ENCODE measurements around the gene SLC39A6.
"Not testable (repeated sequence)": the region's sequence is repeated elsewhere in the genome, so short reads cannot be mapped to it uniquely, and the experiment has no call there.

SLC39A6 gene

DNA sequence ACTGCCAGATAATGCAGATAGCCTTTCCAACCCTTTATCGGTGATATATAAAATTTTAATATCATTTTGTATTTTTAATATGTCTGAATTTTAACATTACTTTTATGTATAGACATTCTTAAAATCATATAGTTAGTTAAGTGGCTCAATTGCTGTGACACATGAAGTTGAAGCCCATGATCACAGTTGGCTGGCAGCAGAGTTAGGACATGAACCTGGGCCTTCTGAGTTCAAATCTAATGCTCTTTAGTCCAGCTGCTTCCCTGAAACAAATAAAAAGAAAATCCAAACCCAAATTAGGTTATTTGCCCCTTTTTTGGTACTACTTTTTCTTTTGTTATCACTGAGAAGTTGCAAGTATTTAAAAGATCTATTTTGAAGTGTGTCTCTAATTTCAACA lies 6.1 kb upstream of the SLC39A6 start:
- no peak for DNase-seq

DNA sequence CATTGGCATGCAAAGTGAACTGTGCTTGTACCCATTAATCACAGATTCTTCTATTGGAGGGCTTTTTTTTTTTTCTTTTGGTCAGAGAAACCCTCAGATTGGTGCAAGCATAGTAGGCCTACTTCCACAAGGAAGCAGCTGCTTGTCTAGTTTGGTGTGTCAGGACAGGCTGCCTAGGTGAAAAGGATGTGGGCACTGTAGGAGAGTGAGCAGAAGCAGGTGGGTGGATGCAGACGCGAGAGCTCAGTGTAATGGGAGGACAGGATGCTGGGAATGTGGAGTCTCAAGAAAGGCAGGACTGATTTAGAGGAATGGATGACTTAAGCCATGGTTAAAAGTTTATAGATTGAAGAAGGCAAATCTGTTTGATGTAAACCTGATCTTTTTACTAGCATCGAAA lies 3.6 kb upstream of the SLC39A6 start:
- no peak for DNase-seq

DNA sequence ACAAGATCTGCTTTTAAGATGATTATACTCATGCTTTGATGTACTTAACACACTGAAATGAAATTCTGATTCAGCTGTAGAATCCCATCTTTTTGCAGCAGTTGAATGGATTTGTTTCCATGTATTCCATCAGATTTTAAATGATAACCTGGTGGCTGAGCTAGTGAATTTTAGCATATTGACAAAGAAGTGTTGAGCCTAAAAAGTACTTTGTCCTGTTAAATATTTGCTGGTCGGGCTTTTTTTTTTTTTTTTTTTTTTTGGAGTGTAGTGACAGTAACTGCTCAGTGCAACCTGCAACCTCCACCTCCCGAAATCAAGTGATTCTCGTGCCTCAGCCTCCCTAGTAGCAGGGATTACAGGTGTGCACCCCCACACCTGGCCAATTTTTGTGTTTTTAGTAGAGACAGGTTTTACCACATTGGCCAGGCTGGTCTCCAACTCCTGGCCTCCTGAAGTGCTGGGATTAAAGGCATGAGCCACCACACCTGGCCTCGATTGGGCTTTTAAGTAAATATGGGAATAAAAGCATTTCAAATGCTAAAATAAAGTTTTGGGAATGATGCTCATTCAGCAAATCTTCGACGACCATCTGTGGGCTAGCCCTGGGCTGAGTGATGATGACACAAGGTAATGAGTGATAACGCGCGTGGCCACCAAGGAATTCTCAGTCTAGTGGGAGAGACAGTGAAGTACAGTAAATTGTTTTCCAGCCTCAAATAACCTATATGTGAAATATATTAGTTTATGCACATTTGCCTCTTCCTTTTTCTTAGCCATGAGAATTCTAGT lies 2.7 kb upstream of the SLC39A6 start:
- DNase-seq: no peak

DNA sequence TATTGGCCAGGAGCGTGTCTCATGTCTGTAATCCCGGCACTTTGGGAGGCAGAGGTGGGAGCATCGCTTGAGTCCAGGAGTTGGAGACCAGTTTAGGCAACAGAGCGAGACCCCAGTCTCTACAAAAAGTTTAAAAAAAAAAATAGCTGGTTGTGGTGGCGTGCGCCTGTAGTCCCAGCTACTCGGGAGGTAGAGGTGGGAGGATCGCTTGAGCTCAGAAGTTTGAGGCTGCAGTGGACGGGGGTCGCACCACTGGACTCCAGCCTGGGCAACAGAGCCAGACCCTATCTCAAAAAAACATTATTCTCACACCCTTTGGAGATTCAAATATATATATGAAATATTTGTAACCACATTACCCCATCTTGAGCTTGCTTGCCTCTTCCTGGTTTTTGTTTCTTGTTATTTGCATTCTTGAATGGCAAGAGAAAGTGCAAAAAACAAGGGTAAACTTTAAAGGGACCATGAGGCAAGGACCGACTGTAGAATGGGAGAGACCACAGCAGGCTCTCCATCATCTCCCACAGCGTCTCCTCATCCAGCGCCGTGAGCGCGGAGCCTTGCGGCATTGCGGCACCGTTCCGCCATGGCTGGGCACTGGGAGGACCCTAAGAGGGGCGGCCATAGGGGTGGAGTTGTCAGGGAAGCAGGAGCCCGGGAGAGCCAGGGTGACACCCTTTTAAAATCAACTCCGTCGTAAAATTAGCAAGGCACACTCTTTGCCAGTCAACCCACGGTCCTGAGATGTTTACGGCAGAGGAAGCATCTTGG lies 1.9 kb upstream of the SLC39A6 start:
- DNase-seq: no peak

DNA sequence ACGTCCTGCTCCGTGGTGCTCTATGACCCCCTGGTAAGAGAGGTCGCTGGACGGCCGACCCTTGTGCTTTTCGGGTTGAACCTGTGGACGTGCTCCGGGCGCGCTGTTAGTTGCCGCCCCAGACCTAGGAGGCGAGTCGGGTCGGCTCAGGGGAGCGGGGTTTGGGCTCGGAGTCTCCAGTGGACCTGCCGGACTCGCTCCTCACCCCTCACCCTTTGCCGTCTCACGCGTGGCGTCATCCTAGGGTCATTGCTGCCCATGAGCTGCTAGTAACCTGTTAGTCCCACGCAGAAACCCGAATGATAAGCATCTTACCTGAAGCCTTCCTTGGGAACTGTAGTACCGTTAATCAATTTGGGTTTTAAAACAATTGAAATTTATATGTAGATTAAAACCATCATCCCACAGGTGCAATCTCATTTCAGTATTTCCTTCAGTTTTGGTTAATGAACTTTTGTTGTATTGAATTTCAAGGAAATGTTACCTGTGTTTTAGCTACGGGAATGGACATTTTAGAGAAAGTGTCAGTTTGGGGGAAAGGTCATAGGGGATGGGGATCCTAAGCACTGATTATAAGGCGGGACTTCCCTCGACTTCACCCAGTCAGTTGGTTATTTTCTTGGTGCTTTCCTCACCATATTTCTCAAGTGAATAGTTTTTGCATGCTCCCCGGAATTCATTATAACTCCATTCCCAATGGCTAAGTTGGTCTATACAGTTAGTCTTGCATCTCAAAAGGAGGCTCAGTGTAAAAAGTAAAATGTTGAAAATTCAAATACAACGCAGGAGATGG lies 1.1 kb upstream of the SLC39A6 start:
- peak in 5 of 51 donors; percentile 43 to 56 (median 55) for DNase-seq

DNA sequence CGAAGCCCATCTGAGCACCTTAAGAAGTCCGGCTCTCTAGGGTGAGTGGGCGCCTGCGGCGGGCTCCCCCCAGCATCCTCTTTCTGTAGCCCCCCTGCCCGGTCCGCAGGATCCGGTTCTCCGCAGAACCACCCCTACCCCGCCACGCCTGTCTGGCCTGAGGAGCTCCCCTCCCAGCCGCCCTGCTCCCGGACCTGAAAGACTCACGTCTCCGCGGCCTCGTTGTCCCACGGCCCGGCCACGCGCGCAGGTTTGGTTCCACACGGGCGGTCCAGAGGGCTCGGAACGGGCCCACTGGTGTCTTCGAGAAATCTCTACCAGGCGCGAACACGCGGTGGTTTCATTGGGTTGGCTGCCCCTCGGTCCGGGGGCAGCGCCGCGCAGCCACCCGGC lies 237 bp downstream of the SLC39A6 start:
- peak in 8 of 51 donors; percentile 26 to 70 (median 48) for DNase-seq

DNA sequence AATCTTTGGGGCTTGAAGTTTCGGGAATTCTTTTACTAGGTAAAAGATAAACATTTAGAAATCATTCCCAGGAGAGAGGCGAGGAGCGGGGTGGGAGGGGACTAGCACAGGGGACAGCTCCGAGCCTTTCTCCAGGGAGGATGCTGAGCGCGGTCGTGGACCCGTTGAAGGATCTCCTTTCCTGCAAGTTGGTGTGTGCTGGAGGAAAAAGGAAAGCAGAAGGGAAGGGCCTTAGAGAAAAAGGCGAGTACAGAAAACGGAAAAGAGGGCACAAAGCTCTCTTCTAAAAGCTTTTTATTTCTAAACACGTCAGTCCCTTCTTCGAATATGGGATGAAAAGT lies 640 bp downstream of the SLC39A6 start:
- peak in 12 of 51 donors; percentile 2 to 50 (median 14) for DNase-seq

DNA sequence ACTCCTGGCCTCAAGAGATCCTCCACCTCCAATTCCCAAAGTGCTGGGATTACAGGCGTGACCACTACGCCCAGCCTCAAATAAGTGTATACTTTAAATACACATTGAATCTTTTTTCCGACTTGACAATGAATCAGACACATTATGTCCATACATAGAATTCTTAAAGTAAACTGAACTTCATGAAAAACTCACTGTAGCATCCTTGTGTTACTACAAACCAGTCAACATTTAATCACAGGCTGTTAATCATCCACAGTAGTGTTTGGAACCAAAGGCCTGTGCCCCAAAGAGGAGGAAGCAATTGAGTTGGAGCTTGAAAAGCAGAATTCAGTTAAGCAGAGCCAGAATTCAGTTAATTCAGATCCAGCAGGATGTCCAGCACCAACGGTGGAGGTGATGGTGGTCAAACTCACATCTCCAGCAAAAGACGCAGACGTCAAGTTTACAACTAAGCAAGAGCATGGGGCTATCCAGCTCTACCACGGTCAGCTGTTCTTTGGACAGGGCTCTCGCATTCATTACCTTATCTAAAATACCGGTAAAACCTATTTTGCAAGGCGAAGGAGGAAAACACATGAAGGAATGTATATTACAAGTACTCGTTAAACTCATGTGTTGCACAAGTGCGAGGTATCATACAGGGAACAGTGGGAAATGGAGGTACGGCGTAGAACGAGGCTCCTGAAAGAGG lies 1.2 kb downstream of the SLC39A6 start:
- peak in 3 of 51 donors; percentile 1 to 40 (median 17) for DNase-seq

DNA sequence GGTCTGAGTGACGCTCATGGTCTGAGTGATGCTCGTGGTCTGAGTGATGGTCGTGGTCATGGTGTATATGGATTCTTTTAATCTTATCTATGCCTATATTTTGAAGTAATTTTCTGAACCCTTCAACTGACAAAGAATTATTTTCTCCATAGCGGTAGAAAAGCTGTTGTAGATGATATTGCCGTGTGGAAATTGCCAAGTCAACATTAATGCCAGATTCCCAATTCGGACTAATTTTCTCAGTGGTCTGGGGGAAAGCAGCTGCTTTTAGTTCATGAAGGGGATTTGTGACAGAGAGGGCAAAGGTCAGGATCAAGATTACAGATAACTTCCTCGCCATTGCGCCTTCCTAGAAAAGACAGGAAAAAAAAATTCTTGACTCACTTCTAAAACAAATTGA lies 2.5 kb downstream of the SLC39A6 start:
- no peak for DNase-seq

DNA sequence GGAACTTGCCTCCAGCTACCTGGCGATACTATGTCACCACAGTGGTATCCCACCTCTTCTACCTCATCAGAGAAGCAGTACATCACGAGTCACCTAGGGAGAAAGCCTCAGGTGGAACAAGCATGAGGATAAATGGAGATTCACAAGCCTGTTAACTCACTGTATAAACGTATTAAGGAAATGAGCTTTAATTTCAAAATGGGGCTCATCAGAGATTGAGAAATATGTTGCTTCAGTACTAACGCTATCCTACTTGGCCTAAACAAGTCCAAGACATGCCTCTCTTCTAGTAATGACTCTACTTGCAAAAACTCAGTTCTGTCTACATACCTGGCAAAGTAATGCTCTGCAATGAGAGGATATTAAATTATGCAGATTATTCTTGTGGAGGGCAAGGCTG lies 4.3 kb downstream of the SLC39A6 start:
- DNase-seq: no peak

DNA sequence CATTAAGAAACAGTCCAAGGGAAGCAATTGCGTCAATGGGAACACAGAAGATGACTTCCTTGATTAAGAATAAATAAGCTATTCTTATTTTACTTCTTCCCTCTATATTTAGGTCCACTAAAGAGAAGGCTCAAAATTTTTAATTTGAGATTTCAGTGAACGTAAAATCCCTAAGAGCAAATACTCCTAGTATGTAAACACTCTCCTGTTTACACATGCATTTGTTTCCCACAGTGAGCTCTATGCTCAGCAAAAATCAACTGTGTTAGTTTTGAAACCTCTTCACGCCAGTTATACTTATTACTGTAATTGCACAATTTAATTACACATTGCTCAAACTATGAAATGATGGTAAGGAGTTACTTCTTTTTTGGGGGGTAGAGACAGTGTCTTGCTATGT lies 8.8 kb downstream of the SLC39A6 start:
- no peak for DNase-seq

DNA sequence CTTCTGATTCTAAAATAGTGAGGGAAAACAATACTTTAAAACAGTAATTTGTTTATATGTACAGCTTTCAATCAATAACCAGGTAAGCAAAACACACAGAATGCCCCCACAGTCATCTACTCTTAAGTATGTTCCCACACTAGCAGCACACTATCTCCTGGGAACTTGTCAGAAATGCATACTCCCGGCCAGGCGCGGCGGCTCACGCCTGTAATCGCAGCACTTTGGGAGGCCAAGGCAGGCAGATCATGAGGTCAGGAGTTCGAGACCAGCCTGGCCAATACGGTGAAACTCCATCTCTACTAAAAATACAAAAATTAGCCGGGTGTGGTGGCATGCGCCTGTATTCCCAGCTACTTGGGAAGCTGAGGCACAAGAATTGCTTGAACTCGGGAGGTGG lies 12.4 kb downstream of the SLC39A6 start:
- DNase-seq: not testable (repeated sequence)

DNA sequence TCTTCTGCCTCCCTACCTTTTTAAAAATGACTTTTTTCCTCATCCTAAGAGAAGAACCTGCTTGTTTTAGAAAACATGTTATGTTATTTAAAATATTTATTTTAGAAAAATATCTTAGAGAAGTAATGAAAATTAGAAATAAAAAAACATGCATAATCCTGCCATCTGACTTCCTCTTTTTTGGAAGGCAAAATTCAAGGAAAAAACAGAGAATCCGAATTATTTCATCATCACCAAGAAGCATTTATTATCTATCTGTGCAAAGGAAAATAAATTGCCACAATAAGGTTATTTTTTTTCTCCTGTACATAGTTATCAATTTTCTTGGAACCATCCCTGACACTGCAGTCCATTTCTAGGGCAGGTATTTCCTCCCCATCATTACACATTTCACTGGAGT lies 14.4 kb downstream of the SLC39A6 start:
- no peak for DNase-seq

DNA sequence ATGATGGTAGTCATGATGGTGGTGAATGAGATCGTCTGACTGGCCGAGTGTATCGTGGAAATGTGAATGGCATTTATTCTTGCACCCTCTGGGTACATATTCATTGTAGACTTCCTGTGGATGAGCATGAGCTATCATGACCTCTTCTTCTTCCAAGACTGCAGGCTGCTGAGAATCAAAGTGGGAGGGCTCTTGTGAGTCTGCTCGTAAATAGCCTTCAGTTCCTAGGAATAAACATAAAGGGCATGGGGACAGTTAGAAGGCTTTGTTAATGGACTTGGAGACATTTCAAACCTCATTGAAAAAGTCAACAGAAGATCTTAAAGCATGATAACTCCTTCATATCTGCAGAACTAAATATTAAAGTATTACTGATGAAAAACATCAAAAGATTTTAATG lies 14.9 kb downstream of the SLC39A6 start:
- no peak for DNase-seq

DNA sequence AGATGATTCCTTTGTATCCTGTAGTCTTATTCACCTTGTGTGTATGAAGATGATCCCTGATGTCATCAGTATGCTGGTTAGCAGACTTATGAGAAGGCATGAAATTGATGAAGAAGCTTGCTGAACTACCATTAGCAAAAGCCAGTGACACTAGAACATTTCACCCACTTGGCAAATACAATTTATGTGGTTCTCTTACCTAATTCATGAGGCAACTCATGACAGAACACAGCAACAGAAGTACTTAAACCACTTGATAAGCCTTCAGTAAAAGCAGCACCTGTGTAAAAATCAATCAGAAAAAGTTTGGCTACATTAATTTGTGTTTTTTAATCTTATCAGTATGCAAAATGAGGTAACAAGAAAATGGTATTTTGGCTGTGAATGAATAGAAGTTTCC lies 16.8 kb downstream of the SLC39A6 start:
- DNase-seq: no peak

DNA sequence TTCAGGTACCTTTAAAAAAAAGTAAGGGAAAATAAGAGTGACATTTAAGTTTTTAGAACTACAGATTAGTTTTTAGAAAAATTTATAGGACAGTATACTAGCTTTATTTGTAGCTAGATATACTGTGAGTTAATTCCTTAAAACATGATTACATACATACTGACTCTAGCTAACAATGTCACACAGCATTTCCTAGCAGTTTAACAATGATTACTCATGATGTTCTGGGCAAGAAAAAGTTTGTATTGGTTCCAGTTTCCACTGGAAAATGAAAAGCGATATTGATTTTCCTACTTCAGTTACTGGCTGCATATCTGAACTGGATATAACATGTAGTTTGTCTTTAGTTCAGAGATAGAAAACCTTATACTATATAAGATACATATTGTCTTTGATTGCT lies 19.4 kb downstream of the SLC39A6 start:
- no peak for DNase-seq

DNA sequence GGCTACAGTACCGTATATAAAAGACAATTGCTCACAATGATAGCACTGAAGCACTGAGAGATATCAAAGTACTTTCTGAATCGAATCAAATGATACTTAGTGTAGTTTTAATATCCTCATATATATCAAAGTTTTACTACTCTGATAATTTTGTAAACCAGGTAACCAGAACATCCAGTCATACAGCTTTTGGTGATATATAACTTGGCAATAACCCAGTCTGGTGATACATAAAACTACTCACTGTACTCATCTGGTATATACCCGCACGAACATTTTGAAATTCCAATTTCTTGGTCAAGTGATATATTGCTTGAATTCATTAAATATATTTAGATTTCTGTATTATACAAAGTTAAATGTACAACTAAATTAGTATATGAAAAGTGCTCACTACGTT lies 20.5 kb downstream of the SLC39A6 start:
- DNase-seq: no peak

DNA sequence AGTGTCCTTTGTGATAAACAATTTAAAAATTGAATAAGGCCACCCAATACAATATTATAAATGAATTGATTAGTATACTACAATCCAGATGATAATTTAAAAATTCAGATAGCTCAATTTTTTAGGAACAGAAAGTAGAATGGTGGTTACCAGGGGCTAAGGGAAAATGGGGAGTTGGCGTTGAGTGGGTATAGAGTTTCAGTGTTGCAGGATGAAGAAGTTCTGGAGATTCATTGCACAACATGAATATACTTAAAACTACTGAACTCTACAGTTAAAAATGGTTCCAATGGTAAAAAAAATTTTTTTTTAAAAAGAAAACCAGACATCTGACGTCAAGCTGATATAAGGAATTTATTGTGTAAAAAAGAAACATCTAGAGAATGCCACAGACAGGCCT lies 20.9 kb downstream of the SLC39A6 start:
- DNase-seq: no peak

DNA sequence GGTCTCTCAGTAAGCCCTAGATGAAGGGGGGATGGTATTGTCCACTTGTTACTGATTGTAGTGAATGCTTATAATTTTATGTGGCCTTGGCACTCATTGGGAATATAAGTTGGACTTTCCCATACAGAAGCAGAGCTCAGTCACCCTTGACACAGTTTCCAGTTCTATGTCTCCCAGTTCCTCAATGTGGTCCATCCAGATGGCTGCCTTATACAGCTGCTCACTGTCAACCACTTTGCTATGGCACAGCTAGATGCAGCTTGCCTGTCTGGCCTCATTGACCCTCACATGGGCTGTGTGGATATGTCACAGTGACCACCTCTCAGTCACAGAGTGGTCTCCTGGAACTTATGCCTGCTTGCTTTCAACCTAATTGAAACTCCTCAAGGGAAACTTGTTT lies 21.7 kb downstream of the SLC39A6 start:
- DNase-seq: no peak

DNA sequence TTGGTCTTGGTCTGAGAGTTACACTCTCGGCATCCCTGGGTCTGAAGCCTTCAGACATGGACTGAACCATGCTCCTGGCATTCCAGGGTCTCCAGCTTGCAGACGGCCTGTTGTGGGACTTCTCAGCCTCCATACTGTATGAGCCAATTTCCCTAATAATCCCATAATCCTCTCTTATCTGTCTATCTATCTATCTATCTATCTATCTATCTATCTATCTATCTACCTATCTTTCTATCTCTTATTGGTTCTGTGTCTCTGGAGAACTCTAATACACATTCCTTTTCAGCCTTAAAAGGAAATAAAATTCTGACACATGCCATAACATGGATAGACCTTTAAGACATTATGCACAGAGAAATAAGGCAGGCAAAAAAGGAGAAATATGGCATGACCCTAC lies 24.4 kb downstream of the SLC39A6 start:
- no peak for DNase-seq

DNA sequence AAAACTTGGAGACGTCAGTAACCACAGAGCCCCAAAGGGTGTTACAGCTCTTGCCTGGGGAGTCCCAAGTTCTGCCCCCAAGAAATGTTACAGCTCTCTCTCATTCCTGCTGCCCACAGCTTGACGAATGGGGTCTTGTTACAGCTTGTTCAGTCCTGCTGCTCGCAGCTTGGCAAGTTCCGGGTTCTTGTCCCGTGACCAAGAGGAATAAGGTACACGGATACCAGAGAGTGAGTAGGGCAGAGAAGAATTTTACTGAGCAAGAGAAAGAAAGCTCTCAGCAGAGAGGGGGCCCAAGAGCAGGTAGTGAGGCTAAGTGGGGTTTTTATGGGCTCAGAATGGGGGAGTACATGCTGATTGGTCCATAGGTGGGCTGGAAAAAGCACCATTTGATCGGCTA lies 27.2 kb downstream of the SLC39A6 start:
- no peak for DNase-seq

DNA sequence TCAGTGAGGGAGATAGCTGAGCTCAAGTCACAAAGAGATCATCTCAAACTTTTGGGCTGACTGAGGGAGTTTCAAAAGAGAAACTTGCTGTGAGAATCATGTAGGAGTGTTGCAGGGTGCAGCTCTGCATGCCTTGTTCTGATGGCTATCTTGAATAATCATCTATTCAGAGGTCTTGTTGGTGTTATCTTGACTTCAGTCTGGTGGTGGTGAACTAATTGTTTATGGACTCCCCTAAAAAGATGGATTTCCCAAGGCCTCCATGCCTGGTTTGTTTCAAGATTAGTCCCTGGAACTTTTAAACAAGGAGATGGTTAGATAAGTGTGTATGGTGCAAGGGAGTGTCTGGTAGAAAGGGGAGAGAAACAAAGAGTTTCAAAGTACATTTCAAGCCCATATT lies 29.8 kb downstream of the SLC39A6 start:
- DNase-seq: no peak

Data from hypothalamus (tissue), 51 donors.